Measurements from ENCODE around the gene RNF4.
"Not testable (repeated sequence)": the region's sequence is repeated elsewhere in the genome, so short reads cannot be mapped to it uniquely, and the experiment has no call there.

RNF4 gene

GRCh38 chr4:2512396-2513135, 43.7 kb downstream of the RNF4 start:
- TF ChIP-seq POLR2A (IDR thresholded peaks at IDR 0.05; ENCODE audit: low read depth, low read length) (peak; percentile 15; the same call in 1 of the 2 replicates), POLR2AphosphoS5 (IDR thresholded peaks at IDR 0.05; ENCODE audit: low read depth, low read length) (peak; percentile 54), POU2F2 (IDR thresholded peaks at IDR 0.05; ENCODE audit: low read depth, low read length) (no peak), PAX5 (IDR thresholded peaks at IDR 0.05; ENCODE audit: insufficient read depth, low read length, severe bottlenecking) (no peak), TAF1 (IDR thresholded peaks at IDR 0.05; ENCODE audit: low read depth, low read length) (no peak), SPI1 (IDR thresholded peaks at IDR 0.05; ENCODE audit: low read depth, low read length) (no peak)
- no peak for DNase-seq (ENCODE audit: insufficient read length, low spot score)
- FAIRE-seq: no peak

- not testable (repeated sequence) for FAIRE-seq; DNase-seq (ENCODE audit: insufficient read length, low spot score)
These were observed 45.3 kb downstream of the RNF4 start for GRCh38 chr4:2514193-2514592.

- FAIRE-seq; DNase-seq (ENCODE audit: insufficient read length, low spot score): not testable (repeated sequence)
These were observed 46.0 kb downstream of the RNF4 start for GRCh38 chr4:2514944-2515343.

- DNase-seq (ENCODE audit: insufficient read length, low spot score) (no peak), FAIRE-seq (no peak)
- TF ChIP-seq POLR2A (IDR thresholded peaks at IDR 0.05; ENCODE audit: low read depth, low read length) (peak; percentile 17; the same call in 1 of the 2 replicates), POLR2AphosphoS5 (IDR thresholded peaks at IDR 0.05; ENCODE audit: low read depth, low read length) (no peak; the same call in 1 of the 2 replicates)
These were observed 47.1 kb downstream of the RNF4 start for GRCh38 chr4:2515830-2516550.

GRCh38 chr4:2516635-2517034, 47.7 kb downstream of the RNF4 start:
- peak; percentile 26; the same call in 1 of the 2 replicates for TF ChIP-seq POLR2AphosphoS5 (IDR thresholded peaks at IDR 0.05; ENCODE audit: low read depth, low read length)
- TF ChIP-seq TAF1 (IDR thresholded peaks at IDR 0.05; ENCODE audit: low read depth, low read length): no peak
- FAIRE-seq (no peak), DNase-seq (ENCODE audit: insufficient read length, low spot score) (no peak)

GRCh38 chr4:2526559-2526958, 57.7 kb downstream of the RNF4 start:
- no peak for FAIRE-seq
- no peak for TF ChIP-seq TAF1 (IDR thresholded peaks at IDR 0.05; ENCODE audit: low read depth, low read length)
- no peak for TF ChIP-seq PAX5 (IDR thresholded peaks at IDR 0.05; ENCODE audit: insufficient read depth, low read length, severe bottlenecking)
- TF ChIP-seq POLR2AphosphoS5 (IDR thresholded peaks at IDR 0.05; ENCODE audit: low read depth, low read length): no peak
- no peak for TF ChIP-seq POLR2A (IDR thresholded peaks at IDR 0.05; ENCODE audit: low read depth, low read length)
- TF ChIP-seq POU2F2 (IDR thresholded peaks at IDR 0.05; ENCODE audit: low read depth, low read length): no peak
- TF ChIP-seq SPI1 (IDR thresholded peaks at IDR 0.05; ENCODE audit: low read depth, low read length): no peak

GRCh38 chr4:2534904-2535375, 66.0 kb downstream of the RNF4 start:
- no peak for FAIRE-seq
- DNase-seq (ENCODE audit: insufficient read length, low spot score): no peak
- TF ChIP-seq POU2F2 (IDR thresholded peaks at IDR 0.05; ENCODE audit: low read depth, low read length) (no peak), POLR2AphosphoS5 (IDR thresholded peaks at IDR 0.05; ENCODE audit: low read depth, low read length) (no peak), SPI1 (IDR thresholded peaks at IDR 0.05; ENCODE audit: low read depth, low read length) (no peak), TAF1 (IDR thresholded peaks at IDR 0.05; ENCODE audit: low read depth, low read length) (no peak), PAX5 (IDR thresholded peaks at IDR 0.05; ENCODE audit: insufficient read depth, low read length, severe bottlenecking) (no peak), POLR2A (IDR thresholded peaks at IDR 0.05; ENCODE audit: low read depth, low read length) (no peak)

More at GRCh38 chr4:2526559-2526958, 57.7 kb downstream of the RNF4 start:
- DNase-seq (ENCODE audit: insufficient read length, low spot score): no peak

GRCh38 chr4:2535376-2536192, 66.7 kb downstream of the RNF4 start:
- TF ChIP-seq POU2F2 (IDR thresholded peaks at IDR 0.05; ENCODE audit: low read depth, low read length): no peak
- peak; percentile 70 for TF ChIP-seq SPI1 (IDR thresholded peaks at IDR 0.05; ENCODE audit: low read depth, low read length)
- TF ChIP-seq PAX5 (IDR thresholded peaks at IDR 0.05; ENCODE audit: insufficient read depth, low read length, severe bottlenecking): no peak
- no peak for TF ChIP-seq TAF1 (IDR thresholded peaks at IDR 0.05; ENCODE audit: low read depth, low read length)
- no peak for TF ChIP-seq POLR2AphosphoS5 (IDR thresholded peaks at IDR 0.05; ENCODE audit: low read depth, low read length)
- no peak; the same call in 1 of the 2 replicates for TF ChIP-seq POLR2A (IDR thresholded peaks at IDR 0.05; ENCODE audit: low read depth, low read length)
- peak; percentile 84 for FAIRE-seq
- no peak for DNase-seq (ENCODE audit: insufficient read length, low spot score)

- peak; percentile 99 for FAIRE-seq
- DNase-seq (ENCODE audit: insufficient read length, low spot score): peak; percentile 89
- TF ChIP-seq POLR2AphosphoS5 (IDR thresholded peaks at IDR 0.05; ENCODE audit: low read depth, low read length) (no peak), POLR2A (IDR thresholded peaks at IDR 0.05; ENCODE audit: low read depth, low read length) (peak; percentile 38; the same call in 1 of the 2 replicates), TAF1 (IDR thresholded peaks at IDR 0.05; ENCODE audit: low read depth, low read length) (no peak), PAX5 (IDR thresholded peaks at IDR 0.05; ENCODE audit: insufficient read depth, low read length, severe bottlenecking) (no peak), SPI1 (IDR thresholded peaks at IDR 0.05; ENCODE audit: low read depth, low read length) (no peak)
These were observed 67.5 kb downstream of the RNF4 start, which contains the start of gene FAM193A for GRCh38 chr4:2536193-2537010. Gene FAM193A, plus strand, starts transcription at chr4:2536647. Its CDS starts 269 bp downstream, at chr4:2536916.

All from GM12891 (cell line).